Astrocyte of the cerebellum (primary cell): ENCODE results near the gene HS1BP3.

Source experiments
- DNase-seq: peaks from one replicate; pipeline ENCODE4 v3.0.0-alpha.2; 2011; ENCODE audit warnings: low read depth
- H3K4me3 ChIP-seq: 2 replicates; pipeline ENCODE4 v1.5.1; 2011; ENCODE audit warnings: mild to moderate bottlenecking, low read depth, low read length, moderate library complexity
- CTCF ChIP-seq: IDR thresholded peaks from 2 replicates; pipeline ENCODE4 v1.5.1; 2012; ENCODE audit warnings: low read length, low read depth, moderate library complexity, mild to moderate bottlenecking; ENCODE audit errors: missing control alignments
- in situ Hi-C: cut with HindIII; loops from 2 replicates; pipeline ENCODE4 v1.10.0; 2017; ENCODE audit warnings: low sequenced_read_pairs

The HS1BP3 gene

GRCh38 chr2:20666304-20667150 lies 15.6 kb upstream of the HS1BP3 start, which contains the start of gene GDF7:
Gene GDF7 (plus strand): TSS chr2:20667144. CDS start chr2:20667240, 96 bp downstream.
- TF ChIP-seq CTCF, result no peak
- in situ Hi-C loops, result no loop called here
- no peak for DNase-seq
- H3K4me3 ChIP-seq, result peak within 1 kb of the TSS; percentile 23

GRCh38 chr2:20666005-20666303 lies 15.1 kb upstream of the HS1BP3 start:
- in situ Hi-C loops, result no loop called here
- no peak for TF ChIP-seq CTCF
- H3K4me3 ChIP-seq, result peak overlapping the region; percentile 23
- no peak for DNase-seq

GRCh38 chr2:20665243-20666004 lies 14.5 kb upstream of the HS1BP3 start:
- in situ Hi-C loops, result no loop called here
- no peak for TF ChIP-seq CTCF
- DNase-seq, result no peak
- H3K4me3 ChIP-seq, result no peak overlapping the region

GRCh38 chr2:20664431-20665242 lies 13.7 kb upstream of the HS1BP3 start:
- TF ChIP-seq CTCF, result no peak
- DNase-seq, result no peak
- in situ Hi-C loops, result no loop called here
- no peak overlapping the region for H3K4me3 ChIP-seq

- TF ChIP-seq CTCF, result no peak
- in situ Hi-C loops, result no loop called here
- H3K4me3 ChIP-seq, result no peak overlapping the region
- no peak for DNase-seq
Measured at GRCh38 chr2:20664071-20664390, 13.1 kb upstream of the HS1BP3 start.
